ENCODE measurements around the gene ACSL1. TPM values are rescaled to one million over a fixed set of nuclear protein-coding genes. Genes with fewer than 3 reads are reported as not detected.

The ACSL1 gene
- total RNA-seq, 1 experiment from 2014 or later = 3.5 TPM

- H4K5ac ChIP-seq (ENCODE audit: insufficient read length, low read depth, low read length) = no peak overlapping the region
- no peak overlapping the region for H3K4me3 Mint-ChIP-seq
- no peak overlapping the region for H3K4ac ChIP-seq (ENCODE audit: low read depth, low read length)
- H3K4me1 ChIP-seq (ENCODE audit: insufficient read depth, low read length) = no peaks in the 10 kb centered on the region; the same call in 1 of the 2 replicates
- no peaks in the 10 kb centered on the region for H3K27me3 ChIP-seq (ENCODE audit: insufficient read depth, low read length)
- H3T11ph ChIP-seq (ENCODE audit: low read length) = no peak overlapping the region
- TF ChIP-seq CTCF (conservative IDR thresholded peaks at IDR 0.05) = no peak
- no peaks in the 10 kb centered on the region for H4K20me1 ChIP-seq (ENCODE audit: control insufficient read depth, insufficient read depth, insufficient read length)
- H3K79me2 ChIP-seq (ENCODE audit: insufficient read depth, low read length) = no peaks in the 10 kb centered on the region
- H2AK5ac ChIP-seq (ENCODE audit: insufficient read length, low read length) = no peak overlapping the region
- no peaks in the 10 kb centered on the region for H3K23me2 ChIP-seq (ENCODE audit: insufficient read length, low read depth, low read length, poor library complexity, severe bottlenecking)
- no peak overlapping the region for H4K8ac ChIP-seq (replicated peaks; ENCODE audit: insufficient read length, low read depth, low read length)
- H3K27ac ChIP-seq (ENCODE audit: insufficient read length, low read depth, low read length) = no peak overlapping the region
- H3K9me3 Mint-ChIP-seq = no peaks in the 10 kb centered on the region
- no peak overlapping the region for H2BK20ac ChIP-seq (ENCODE audit: low read depth, low read length, poor library complexity, severe bottlenecking)
- no peak overlapping the region for H3K18ac ChIP-seq (ENCODE audit: insufficient read length, low read depth, low read length)
- H3K56ac ChIP-seq (ENCODE audit: insufficient read length, low read depth, low read length) = no peak overlapping the region
- no peak overlapping the region for H4K91ac ChIP-seq (ENCODE audit: insufficient read length, low read depth, low read length)
- H3K23ac ChIP-seq (ENCODE audit: insufficient read length, low read depth, low read length) = no peak overlapping the region
- no peak for DNase-seq
- no peak overlapping the region for H2BK15ac ChIP-seq (ENCODE audit: low read depth, low read length)
- no CpG with 5 or more reads among the region's 3 CpGs for WGBS (ENCODE audit: extremely low coverage, insufficient read length, low lambda C conversion rate)
- no peak overlapping the region for H2AFZ ChIP-seq (ENCODE audit: low read length)
- H3K36me3 Mint-ChIP-seq (ENCODE audit: insufficient read depth in 1 of 3, low read depth in 3 of 3) = no peaks in the 10 kb centered on the region
- H3K79me1 ChIP-seq (ENCODE audit: insufficient read depth, low read depth, low read length, poor library complexity, severe bottlenecking) = no peaks in the 10 kb centered on the region
- no peak overlapping the region for H2BK12ac ChIP-seq (ENCODE audit: insufficient read length, low read depth, low read length)
- H3K4me1 Mint-ChIP-seq = no peaks in the 10 kb centered on the region
- H2BK5ac ChIP-seq (ENCODE audit: insufficient read length, low read length) = no peak overlapping the region
- no peak overlapping the region for H2BK120ac ChIP-seq (ENCODE audit: low read depth, low read length, poor library complexity, severe bottlenecking)
- H3K4me2 ChIP-seq (ENCODE audit: insufficient read depth, insufficient read length, low read length) = no peak overlapping the region
- no peak overlapping the region for H3K27ac Mint-ChIP-seq
- no peak overlapping the region for H3K14ac ChIP-seq (ENCODE audit: insufficient read depth, low read length)
- no peaks in the 10 kb centered on the region for H3K9me3 ChIP-seq (ENCODE audit: control insufficient read depth, low read depth, low read length)
- H3K27me3 Mint-ChIP-seq (ENCODE audit: low read depth) = no peaks in the 10 kb centered on the region; the same call in 1 of the 2 replicates
- H3K9ac ChIP-seq (ENCODE audit: extremely low read depth, insufficient read length, low read length) = no peak overlapping the region
These were observed 23.4 kb upstream of the ACSL1 start for GRCh38 chr4:184849185-184849584.
